ENCODE data around the gene FAM13A. TPM values are rescaled to one million over a fixed set of nuclear protein-coding genes. Genes with fewer than 3 reads are reported as not detected.

FAM13A gene
- total RNA-seq, 2 donors from 2014 or later: 27.2 to 107 TPM

DNA sequence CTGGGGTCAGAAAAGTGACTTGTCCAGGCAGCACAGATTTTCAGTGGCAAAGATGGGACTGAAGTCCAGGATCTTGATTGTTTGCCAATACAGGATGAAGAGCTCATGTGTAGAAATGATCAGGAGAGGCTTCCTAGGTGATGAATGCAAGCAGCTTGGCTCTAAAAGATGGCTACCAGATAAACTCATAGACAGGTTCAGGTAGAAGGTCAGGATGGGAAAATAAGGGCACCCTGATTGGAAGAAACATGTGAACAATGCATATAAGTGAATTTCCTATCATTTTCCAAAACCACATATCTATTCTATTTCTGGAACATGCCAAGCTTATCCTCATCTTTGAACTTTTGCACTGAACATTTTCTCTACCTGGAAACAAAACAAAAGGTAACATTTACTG is 87.7 kb downstream of the FAM13A start:
- no peaks in the 10 kb centered on the region for H3K36me3 ChIP-seq
- TF ChIP-seq, protein P1, sequence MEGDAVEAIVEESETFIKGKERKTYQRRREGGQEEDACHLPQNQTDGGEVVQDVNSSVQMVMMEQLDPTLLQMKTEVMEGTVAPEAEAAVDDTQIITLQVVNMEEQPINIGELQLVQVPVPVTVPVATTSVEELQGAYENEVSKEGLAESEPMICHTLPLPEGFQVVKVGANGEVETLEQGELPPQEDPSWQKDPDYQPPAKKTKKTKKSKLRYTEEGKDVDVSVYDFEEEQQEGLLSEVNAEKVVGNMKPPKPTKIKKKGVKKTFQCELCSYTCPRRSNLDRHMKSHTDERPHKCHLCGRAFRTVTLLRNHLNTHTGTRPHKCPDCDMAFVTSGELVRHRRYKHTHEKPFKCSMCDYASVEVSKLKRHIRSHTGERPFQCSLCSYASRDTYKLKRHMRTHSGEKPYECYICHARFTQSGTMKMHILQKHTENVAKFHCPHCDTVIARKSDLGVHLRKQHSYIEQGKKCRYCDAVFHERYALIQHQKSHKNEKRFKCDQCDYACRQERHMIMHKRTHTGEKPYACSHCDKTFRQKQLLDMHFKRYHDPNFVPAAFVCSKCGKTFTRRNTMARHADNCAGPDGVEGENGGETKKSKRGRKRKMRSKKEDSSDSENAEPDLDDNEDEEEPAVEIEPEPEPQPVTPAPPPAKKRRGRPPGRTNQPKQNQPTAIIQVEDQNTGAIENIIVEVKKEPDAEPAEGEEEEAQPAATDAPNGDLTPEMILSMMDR (IDR thresholded peaks at IDR 0.05): no peak
- TF ChIP-seq POLR2AphosphoS5 (IDR thresholded peaks at IDR 0.05): no peak
- no peak for TF ChIP-seq POLR2A (IDR thresholded peaks at IDR 0.05)
- no peak overlapping the region for H3K27ac ChIP-seq
- no peaks in the 10 kb centered on the region for H3K9me3 ChIP-seq
- no peaks in the 10 kb centered on the region for H3K27me3 ChIP-seq (replicated peaks; ENCODE audit: insufficient read depth)
- no peak overlapping the region for H3K4me3 ChIP-seq
- intact Hi-C loops (cut with DNase I): no loop called here
- no peak for DNase-seq (ENCODE audit: low spot score)
- H3K4me1 ChIP-seq (replicated peaks): no peaks in the 10 kb centered on the region

- no peak overlapping the region for H3K4me3 ChIP-seq
- no peaks in the 10 kb centered on the region for H3K27me3 ChIP-seq (replicated peaks; ENCODE audit: insufficient read depth)
- H3K27ac ChIP-seq: no peak overlapping the region
- no peak for DNase-seq (ENCODE audit: low spot score)
- H3K36me3 ChIP-seq: no peaks in the 10 kb centered on the region
- WGBS: 49% methylated on average over 2 of the region's 2 CpGs
- intact Hi-C loops (cut with DNase I): no loop called here
- H3K9me3 ChIP-seq: no peaks in the 10 kb centered on the region
- no peaks in the 10 kb centered on the region for H3K4me1 ChIP-seq (replicated peaks)
- TF ChIP-seq POLR2AphosphoS5 (IDR thresholded peaks at IDR 0.05) (peak; percentile 26), POLR2A (IDR thresholded peaks at IDR 0.05) (no peak)
- TF ChIP-seq, protein P1 (IDR thresholded peaks at IDR 0.05): no peak
Observed at GRCh38 chr4:88967883-88968331, 89.1 kb downstream of the FAM13A start.

DNA sequence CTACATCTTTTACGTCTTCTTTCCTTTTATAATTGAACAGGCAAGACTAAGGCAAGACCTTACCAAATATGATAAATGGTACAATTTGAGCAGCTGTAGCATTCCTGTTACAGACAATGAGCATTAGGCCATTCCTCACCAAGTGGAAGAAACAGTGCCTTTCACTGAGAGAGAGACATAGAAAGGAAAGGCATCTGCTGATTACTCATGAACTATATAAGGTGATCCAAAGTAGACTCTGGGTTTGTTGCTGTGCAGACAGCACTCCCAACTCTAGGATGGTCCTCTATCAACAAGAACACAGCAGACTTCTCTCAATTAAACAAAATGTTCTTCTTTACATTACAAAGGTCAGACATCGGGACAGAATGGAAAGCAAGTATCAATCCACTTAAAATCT is 91.9 kb downstream of the FAM13A start:
- Histone ChIP-seq H3K9me3 (no peaks in the 10 kb centered on the region), H3K4me1 (replicated peaks) (no peaks in the 10 kb centered on the region), H3K36me3 (no peaks in the 10 kb centered on the region), H3K4me3 (no peak overlapping the region), H3K27me3 (replicated peaks; ENCODE audit: insufficient read depth) (no peaks in the 10 kb centered on the region), H3K27ac (no peak overlapping the region)
- intact Hi-C loops (cut with DNase I): no loop called here
- WGBS: 96% methylated on average over 2 of the region's 2 CpGs
- TF ChIP-seq POLR2A (IDR thresholded peaks at IDR 0.05) (no peak), POLR2AphosphoS5 (IDR thresholded peaks at IDR 0.05) (no peak)
- TF ChIP-seq, protein P1 (IDR thresholded peaks at IDR 0.05): no peak
- DNase-seq (ENCODE audit: low spot score): no peak

GRCh38 chr4:88964450-88964849 is 92.5 kb downstream of the FAM13A start:
- no peak overlapping the region for H3K27ac ChIP-seq
- no peaks in the 10 kb centered on the region for H3K9me3 ChIP-seq
- TF ChIP-seq POLR2A (IDR thresholded peaks at IDR 0.05) (no peak), POLR2AphosphoS5 (IDR thresholded peaks at IDR 0.05) (no peak)
- TF ChIP-seq, protein P1 (IDR thresholded peaks at IDR 0.05): no peak
- intact Hi-C loops (cut with DNase I): no loop called here
- WGBS: 82% methylated on average over 4 of the region's 4 CpGs
- DNase-seq (ENCODE audit: low spot score): no peak
- no peaks in the 10 kb centered on the region for H3K4me1 ChIP-seq (replicated peaks)
- H3K27me3 ChIP-seq (replicated peaks; ENCODE audit: insufficient read depth): no peaks in the 10 kb centered on the region
- no peak overlapping the region for H3K4me3 ChIP-seq
- H3K36me3 ChIP-seq: no peaks in the 10 kb centered on the region

DNA sequence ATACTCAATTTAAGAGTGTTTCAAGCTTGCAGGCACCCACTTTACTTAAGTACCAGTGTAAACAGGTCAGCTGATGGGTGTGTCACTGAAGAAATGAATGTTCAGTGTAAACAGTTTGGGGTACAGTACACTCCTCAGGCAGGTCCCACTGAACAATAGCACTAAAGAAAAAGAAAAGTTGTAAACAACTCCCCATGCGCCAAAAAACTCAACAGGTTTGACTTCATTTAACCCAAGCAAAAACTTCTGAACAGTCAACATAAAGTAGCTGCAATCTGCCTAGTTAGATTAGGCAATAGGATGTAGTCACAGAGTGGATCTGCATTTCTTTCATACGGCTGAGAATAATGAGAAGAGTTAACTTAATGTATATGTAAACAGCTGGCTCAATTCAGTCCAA is 93.2 kb downstream of the FAM13A start:
- intact Hi-C loops (cut with DNase I): no loop called here
- no peaks in the 10 kb centered on the region for H3K9me3 ChIP-seq
- no peaks in the 10 kb centered on the region for H3K36me3 ChIP-seq
- TF ChIP-seq, protein P1 (IDR thresholded peaks at IDR 0.05): no peak
- TF ChIP-seq POLR2AphosphoS5 (IDR thresholded peaks at IDR 0.05) (no peak), POLR2A (IDR thresholded peaks at IDR 0.05) (no peak)
- no peak overlapping the region for H3K4me3 ChIP-seq
- H3K4me1 ChIP-seq (replicated peaks): no peaks in the 10 kb centered on the region
- H3K27me3 ChIP-seq (replicated peaks; ENCODE audit: insufficient read depth): no peaks in the 10 kb centered on the region
- WGBS: 79% methylated on average over 2 of the region's 2 CpGs
- H3K27ac ChIP-seq: no peak overlapping the region
- DNase-seq (ENCODE audit: low spot score): no peak

Data from prostate gland (tissue), 2 donors.